Activated naive CD4-positive, alpha-beta T cell treated with anti-CD3 and anti-CD28 coated beads, Interleukin-2, amount 50 U/mL, for 24 hours (primary cell): ENCODE data around the gene SPTLC3.

Experiments
- H3K27ac Mint-ChIP-seq: one replicate; pipeline ENCODE4 v1.8.0; 2021; ENCODE audit warnings: mild to moderate bottlenecking, mixed read lengths
- H3K27me3 Mint-ChIP-seq: one replicate; pipeline ENCODE4 v1.8.0; 2021; ENCODE audit warnings: mixed read lengths
- H3K36me3 Mint-ChIP-seq: one replicate; pipeline ENCODE4 v1.8.0; 2021; ENCODE audit warnings: mixed read lengths
- H3K4me1 Mint-ChIP-seq: one replicate; pipeline ENCODE4 v1.8.0; 2021; ENCODE audit warnings: mixed read lengths
- H3K4me3 Mint-ChIP-seq: one replicate; pipeline ENCODE4 v1.8.0; 2021; ENCODE audit warnings: mild to moderate bottlenecking, mixed read lengths
- H3K9me3 Mint-ChIP-seq: one replicate; pipeline ENCODE4 v1.8.0; 2021; ENCODE audit warnings: mixed read lengths

The SPTLC3 gene

DNA sequence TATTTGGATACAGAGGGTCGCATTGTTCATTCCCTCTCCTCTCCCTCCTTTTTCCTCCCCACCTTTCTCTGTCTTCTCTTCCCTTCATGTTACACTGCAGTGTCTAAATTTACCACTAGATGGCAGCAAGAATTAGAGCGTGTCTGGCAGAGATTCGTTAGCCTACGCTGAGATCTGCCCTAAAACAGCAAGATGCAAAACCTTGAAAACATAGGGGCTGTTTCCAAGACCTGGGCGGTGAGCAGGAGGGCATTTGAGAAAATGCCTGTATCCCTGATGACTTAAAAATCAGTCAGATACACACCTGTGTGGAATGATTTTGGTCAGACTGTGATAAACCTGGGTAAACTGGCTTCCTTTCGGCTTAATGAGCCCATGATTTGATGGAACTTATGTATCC lies 110.8 kb downstream of the SPTLC3 start:
- Mint-ChIP-seq H3K27me3 (no peaks in the 10 kb centered on the region), H3K27ac (no peak overlapping the region), H3K4me1 (no peaks in the 10 kb centered on the region), H3K9me3 (no peaks in the 10 kb centered on the region), H3K36me3 (no peaks in the 10 kb centered on the region), H3K4me3 (no peak overlapping the region)

DNA sequence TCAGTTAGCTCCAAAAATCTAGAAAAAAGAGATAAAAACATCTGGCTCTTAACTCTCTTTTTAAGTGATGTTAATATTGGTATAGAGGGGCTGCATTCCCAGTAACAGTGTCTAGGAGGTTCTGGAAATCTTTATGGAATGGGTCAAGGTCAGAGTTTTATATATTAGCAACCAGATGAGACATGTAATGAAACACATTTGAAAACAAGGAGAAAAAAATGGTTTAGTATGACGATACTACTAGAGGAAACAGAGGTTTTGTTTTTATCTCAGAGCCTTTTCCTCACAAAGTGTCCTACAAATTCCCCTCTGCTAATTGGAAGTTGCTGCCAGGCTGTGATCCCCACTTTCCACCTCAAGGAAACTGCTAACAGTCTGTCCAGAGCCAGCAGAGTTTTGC lies 111.7 kb downstream of the SPTLC3 start:
- H3K4me1 Mint-ChIP-seq, result no peaks in the 10 kb centered on the region
- H3K36me3 Mint-ChIP-seq, result no peaks in the 10 kb centered on the region
- H3K27me3 Mint-ChIP-seq, result no peaks in the 10 kb centered on the region
- H3K4me3 Mint-ChIP-seq, result no peak overlapping the region
- no peak overlapping the region for H3K27ac Mint-ChIP-seq
- H3K9me3 Mint-ChIP-seq, result no peaks in the 10 kb centered on the region

DNA sequence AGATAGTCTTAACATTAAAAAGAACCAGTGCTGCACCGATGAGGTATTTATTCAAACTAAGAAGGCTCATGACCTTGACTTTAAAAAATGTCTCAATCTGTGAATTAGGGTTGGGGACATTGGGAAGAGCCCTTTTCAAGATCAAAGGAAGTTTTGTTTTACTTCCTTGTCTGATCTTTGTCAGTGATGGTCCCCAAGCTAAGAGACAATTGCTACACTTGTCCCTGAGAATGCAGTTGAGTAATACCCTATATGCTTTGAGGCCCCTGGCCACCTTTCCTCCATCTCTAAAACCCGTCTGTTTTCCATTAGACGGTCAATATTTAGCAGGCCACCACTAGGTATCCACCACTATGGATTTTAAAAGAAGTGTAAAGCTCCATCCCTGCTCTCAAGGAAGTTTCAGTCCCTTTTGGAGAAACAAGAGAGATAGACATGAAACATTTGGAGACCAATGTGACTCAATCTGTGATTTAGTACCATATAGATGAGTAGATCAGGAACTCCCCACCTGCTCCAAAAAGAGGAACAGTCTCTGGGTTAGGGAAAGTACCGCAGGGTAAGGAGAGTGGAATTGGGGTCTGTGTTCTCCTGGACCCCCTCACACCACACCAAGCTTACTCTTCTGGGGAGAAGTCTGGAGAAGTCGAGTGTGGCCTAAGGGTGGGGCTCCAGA lies 113.2 kb downstream of the SPTLC3 start:
- Mint-ChIP-seq H3K9me3 (no peaks in the 10 kb centered on the region), H3K36me3 (no peaks in the 10 kb centered on the region), H3K4me3 (no peak overlapping the region), H3K27me3 (no peaks in the 10 kb centered on the region), H3K27ac (no peak overlapping the region), H3K4me1 (no peaks in the 10 kb centered on the region)

DNA sequence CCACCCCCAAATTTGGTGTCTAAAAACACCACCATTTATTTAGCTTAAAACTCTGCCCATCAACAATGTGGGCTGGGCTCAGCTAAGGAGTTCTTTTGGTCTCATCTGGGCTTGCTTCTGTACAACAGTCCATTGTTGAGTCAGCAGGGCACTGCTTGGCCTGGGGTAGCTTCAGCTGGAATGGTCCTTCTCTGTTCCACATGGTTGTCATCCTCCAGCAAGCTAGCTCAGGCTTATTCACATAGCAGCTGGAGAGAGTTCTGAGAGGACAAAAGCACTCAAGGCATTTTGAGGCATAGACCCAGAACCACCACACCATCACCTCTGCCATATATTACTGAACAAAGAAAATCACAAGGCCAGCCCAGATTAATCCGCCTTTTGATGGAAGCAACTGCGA lies 116.7 kb downstream of the SPTLC3 start:
- Mint-ChIP-seq H3K9me3 (no peaks in the 10 kb centered on the region), H3K27me3 (no peaks in the 10 kb centered on the region), H3K4me1 (no peaks in the 10 kb centered on the region), H3K36me3 (no peaks in the 10 kb centered on the region), H3K4me3 (no peak overlapping the region), H3K27ac (no peak overlapping the region)

DNA sequence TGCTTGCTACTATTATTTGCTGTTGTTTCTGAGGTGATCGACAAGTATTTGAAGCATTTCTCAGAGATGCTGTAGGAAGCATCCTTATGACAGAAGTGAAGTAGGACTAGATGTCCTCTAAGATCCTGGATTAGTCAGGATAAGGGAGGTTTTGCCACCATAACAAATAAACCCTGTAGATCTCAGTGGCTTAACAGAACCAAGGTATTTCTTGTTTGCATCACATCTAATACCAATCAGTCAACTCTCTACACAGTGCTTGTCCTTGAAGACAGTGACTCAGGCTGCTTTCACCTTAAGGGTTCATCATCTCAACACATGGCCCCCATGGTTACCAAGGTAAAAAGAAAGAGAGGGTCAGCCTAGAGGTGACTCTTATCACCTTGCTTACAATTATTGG lies 119.4 kb downstream of the SPTLC3 start:
- peaks cover 1% of the 10 kb centered on the region for H3K27me3 Mint-ChIP-seq
- H3K4me3 Mint-ChIP-seq, result no peak overlapping the region
- H3K27ac Mint-ChIP-seq, result no peak overlapping the region
- no peaks in the 10 kb centered on the region for H3K36me3 Mint-ChIP-seq
- H3K4me1 Mint-ChIP-seq, result no peaks in the 10 kb centered on the region
- H3K9me3 Mint-ChIP-seq, result no peaks in the 10 kb centered on the region

DNA sequence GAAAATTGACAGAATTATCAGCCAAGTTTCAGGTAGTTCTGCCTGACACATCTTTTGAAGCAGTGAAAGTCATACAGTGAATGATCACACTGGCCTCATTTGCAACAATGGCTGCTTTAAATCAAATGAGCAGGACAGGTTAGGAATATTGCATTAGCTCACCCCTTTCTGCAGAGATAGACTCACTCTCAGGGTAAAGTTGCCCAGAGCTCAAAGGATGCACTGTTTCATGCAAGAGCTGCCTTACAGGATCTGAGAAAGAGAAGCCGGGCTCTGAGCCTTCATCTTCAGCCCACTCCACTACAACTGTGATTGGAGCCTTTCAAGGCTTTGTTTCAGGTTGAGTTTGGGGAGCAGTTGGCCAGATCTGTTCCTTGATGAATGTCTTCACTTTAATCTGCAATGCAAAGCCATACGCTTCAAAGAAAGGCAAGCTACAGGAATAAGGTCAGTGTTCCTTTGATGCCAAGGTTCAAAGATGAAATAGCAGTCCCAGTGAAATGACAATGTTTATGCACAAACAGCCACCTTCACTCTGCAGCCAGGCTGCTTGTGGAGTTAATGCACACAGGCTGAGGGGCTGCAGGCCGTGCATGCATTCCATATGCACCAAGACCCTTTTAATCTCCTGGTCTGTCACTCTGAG lies 121.4 kb downstream of the SPTLC3 start:
- H3K4me1 Mint-ChIP-seq, result no peaks in the 10 kb centered on the region
- H3K27ac Mint-ChIP-seq, result no peak overlapping the region
- H3K27me3 Mint-ChIP-seq, result peaks cover 1% of the 10 kb centered on the region
- no peak overlapping the region for H3K4me3 Mint-ChIP-seq
- no peaks in the 10 kb centered on the region for H3K36me3 Mint-ChIP-seq
- no peaks in the 10 kb centered on the region for H3K9me3 Mint-ChIP-seq

DNA sequence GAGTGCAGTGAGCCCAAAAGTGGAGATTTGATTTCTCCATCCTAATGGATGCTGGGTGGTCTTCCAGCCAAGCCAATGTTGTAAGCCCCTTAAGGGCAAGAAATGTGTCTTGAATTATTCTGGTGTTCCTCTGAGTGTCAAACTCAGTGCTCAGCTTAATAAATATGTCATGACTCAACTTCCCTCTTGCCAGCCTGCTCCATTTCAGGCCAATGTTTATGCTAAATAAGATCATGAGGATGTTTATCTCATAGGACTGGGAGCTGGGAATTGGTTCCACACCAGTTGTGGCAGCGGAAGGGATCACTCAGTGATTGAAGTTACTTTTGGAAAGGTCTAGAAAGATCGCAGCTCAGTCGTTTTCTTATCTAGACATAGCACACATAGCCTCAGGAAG lies 121.9 kb downstream of the SPTLC3 start:
- Mint-ChIP-seq H3K9me3 (no peaks in the 10 kb centered on the region), H3K4me3 (no peak overlapping the region), H3K27ac (no peak overlapping the region), H3K4me1 (no peaks in the 10 kb centered on the region), H3K27me3 (peaks cover 3% of the 10 kb centered on the region), H3K36me3 (no peaks in the 10 kb centered on the region)

DNA sequence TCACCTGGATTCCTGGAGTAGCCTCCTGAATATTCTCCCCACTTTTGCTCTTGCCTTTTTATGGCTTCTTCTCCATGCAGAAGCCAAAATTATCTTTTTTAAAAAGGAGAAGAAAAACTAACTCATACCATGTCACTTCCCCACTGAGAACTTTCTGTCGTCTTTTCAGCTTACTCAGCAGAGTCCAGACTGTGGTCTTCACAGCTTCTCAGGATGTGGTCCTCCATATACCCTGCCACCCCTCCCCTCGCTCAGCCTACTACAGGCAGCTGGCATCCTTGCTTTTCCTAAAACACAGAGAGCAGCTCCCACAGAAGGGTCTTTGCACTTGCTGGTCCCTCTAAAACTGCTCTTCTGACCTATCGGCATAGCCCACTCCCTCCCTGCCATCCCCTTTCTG lies 122.9 kb downstream of the SPTLC3 start:
- H3K27ac Mint-ChIP-seq, result no peak overlapping the region
- no peaks in the 10 kb centered on the region for H3K9me3 Mint-ChIP-seq
- H3K36me3 Mint-ChIP-seq, result no peaks in the 10 kb centered on the region
- peaks cover 3% of the 10 kb centered on the region for H3K27me3 Mint-ChIP-seq
- no peak overlapping the region for H3K4me3 Mint-ChIP-seq
- no peaks in the 10 kb centered on the region for H3K4me1 Mint-ChIP-seq

DNA sequence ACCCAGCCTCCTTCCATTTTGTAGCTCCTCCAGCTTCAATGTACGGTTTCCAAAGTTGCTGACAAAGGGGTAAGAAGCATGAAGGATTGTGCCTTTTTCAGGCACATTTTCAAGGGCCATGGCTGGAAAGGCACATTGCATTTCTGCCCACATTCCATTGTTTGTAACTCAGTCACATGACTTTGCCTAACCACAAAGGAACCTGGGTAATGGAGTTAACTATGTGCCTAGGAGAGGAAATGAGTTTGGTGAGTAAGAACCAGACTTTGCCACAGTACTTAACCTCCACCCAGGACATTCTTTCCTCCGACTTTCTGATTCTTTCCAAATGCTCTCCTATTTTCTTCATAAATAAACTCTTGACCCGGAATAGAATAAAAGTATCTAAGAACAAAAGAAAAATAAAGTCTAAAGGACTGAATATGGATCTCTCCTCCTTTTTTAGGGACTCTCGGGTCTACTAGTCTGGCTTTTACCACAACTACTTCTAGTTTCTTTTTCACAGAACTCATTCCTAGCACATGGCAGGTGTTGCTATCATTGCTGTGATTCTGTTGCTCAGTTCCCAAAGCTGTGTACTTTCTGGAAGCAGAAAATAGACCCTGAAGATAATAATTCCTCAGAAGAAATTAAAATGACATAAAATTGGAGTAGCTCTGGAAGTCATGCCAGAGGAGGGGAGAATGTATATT lies 130.8 kb downstream of the SPTLC3 start:
- peaks cover 6% of the 10 kb centered on the region for H3K9me3 Mint-ChIP-seq
- peaks cover 4% of the 10 kb centered on the region for H3K27me3 Mint-ChIP-seq
- H3K4me1 Mint-ChIP-seq, result peaks cover 4% of the 10 kb centered on the region
- H3K36me3 Mint-ChIP-seq, result peaks cover 2% of the 10 kb centered on the region
- H3K27ac Mint-ChIP-seq, result no peak overlapping the region
- H3K4me3 Mint-ChIP-seq, result no peak overlapping the region

DNA sequence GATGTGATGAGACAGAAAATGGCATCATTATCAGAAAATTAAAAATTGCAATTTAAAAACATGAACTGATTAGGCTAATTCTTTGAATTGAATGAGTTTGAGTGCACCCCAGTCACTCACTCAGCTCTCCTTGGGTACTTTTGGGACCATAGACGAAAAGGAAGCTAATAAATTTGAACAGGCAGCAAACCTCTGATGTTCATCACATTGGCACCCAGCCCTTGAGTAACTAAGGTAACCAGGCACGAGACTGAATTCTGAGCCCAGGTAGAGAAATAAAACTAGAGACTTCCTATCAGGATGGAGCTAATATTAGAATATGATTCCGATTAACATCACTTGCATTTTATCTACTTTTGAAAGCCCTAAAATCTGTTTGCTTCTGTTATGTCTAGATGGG lies 131.4 kb downstream of the SPTLC3 start:
- Mint-ChIP-seq H3K9me3 (peaks cover 6% of the 10 kb centered on the region), H3K4me3 (no peak overlapping the region), H3K4me1 (peaks cover 4% of the 10 kb centered on the region), H3K27ac (no peak overlapping the region), H3K27me3 (peaks cover 4% of the 10 kb centered on the region), H3K36me3 (peaks cover 2% of the 10 kb centered on the region)

DNA sequence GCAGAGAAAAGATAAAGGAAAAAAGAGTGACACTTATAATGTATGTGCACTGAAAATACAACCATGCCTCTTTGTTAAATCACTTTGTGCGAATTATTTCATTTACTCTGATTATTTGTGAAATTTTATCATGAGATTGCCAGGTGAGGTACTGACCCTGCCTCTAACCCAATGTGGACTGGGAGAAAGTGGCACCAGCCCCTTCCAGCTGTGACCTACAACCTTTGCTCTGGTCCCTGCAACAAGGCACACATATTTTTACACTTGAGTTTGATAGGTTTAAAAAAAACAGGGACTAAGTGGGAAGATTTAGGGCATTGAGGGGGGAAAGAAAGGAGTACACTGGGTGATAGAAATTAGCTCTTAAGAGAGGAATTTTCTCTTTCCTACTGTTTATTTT lies 132.0 kb downstream of the SPTLC3 start:
- H3K9me3 Mint-ChIP-seq, result peaks cover 6% of the 10 kb centered on the region
- peaks cover 2% of the 10 kb centered on the region for H3K27me3 Mint-ChIP-seq
- peaks cover 4% of the 10 kb centered on the region for H3K4me1 Mint-ChIP-seq
- no peak overlapping the region for H3K27ac Mint-ChIP-seq
- no peak overlapping the region for H3K4me3 Mint-ChIP-seq
- H3K36me3 Mint-ChIP-seq, result peaks cover 2% of the 10 kb centered on the region

DNA sequence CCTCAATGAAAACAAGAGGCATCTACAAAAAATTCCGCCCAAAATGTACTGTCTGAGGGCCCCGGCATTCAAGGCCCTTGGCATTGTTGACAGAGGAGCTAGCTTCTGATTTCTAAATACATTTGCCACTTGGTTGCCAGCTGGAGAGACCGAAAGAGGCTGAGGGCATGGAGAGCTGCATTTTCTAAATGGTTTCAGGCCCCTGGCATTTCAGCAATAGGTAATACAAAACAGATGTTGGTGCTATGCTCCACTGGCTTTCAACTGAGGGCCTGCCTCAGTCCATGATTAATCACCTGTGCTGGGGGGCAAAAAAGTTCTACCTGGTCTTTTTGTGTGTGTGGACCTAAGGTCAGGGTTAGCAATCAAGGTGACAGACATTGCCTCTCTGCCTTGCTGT lies 132.8 kb downstream of the SPTLC3 start:
- H3K27me3 Mint-ChIP-seq, result peaks cover 2% of the 10 kb centered on the region
- peaks cover 6% of the 10 kb centered on the region for H3K9me3 Mint-ChIP-seq
- peaks cover 2% of the 10 kb centered on the region for H3K36me3 Mint-ChIP-seq
- no peak overlapping the region for H3K4me3 Mint-ChIP-seq
- peaks cover 4% of the 10 kb centered on the region for H3K4me1 Mint-ChIP-seq
- no peak overlapping the region for H3K27ac Mint-ChIP-seq

DNA sequence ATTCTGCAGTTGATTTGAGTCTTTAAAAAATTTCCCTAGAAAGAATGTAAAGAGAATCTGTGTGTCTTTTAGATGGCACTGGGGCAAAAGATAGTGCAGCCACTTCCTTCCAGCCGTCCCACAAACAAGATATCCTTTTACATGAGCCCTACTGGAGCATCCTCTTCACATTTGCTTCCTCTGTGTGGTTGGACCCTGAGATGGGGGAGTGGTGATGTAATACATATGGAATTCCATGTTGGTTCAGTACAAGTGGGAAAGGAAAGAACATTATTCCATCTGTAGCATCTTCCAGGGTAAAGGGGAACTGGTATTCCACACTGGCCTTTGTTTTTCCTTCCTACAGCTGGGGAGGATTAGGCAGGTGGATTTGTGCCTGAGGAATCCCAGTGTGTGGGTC lies 133.4 kb downstream of the SPTLC3 start:
- no peak overlapping the region for H3K4me3 Mint-ChIP-seq
- H3K9me3 Mint-ChIP-seq, result peaks cover 6% of the 10 kb centered on the region
- H3K27ac Mint-ChIP-seq, result no peak overlapping the region
- peaks cover 2% of the 10 kb centered on the region for H3K36me3 Mint-ChIP-seq
- H3K27me3 Mint-ChIP-seq, result peaks cover 2% of the 10 kb centered on the region
- peaks cover 4% of the 10 kb centered on the region for H3K4me1 Mint-ChIP-seq

DNA sequence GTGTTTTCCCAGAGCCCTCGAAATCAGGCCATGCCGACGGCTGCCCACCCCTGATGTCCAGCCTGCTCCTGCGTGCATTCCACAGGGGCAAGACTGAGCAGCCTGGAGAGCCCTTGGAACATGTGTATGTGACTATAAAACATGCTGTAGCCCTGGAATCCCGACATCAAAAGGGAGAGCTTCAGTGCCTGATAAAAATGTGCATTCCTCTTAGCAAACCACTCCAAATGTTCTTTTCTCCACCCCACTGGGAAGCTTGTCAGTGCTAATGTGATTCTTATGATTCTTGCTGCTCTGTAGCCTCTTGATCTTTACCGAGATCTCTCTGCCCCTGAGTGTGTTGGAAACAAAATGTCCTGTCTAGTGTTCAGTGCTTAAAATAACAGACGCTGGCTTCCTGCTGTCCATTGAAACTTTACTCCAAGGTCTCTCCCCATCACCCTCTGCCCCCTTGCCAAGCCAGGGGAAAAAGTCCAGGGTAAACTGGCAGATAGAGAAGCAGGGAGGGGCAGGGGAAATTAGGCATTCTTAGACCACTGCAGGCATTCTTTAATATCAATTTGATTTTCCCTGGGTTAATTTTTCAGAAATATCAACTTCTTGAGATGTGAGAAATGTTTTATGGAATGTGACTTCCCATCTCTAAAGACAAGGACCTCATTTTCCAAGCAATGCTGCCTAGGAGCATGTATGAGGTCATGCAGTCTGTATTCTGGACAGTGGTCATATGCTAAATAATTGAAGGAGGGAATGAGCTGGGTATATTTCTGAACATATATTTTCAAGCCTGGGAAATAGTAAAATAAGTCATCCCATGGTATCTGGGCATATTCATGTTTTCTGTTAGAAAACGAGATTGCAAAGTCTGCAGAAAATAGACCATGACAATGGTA lies 138.5 kb downstream of the SPTLC3 start:
- Mint-ChIP-seq H3K27me3 (peaks cover 6% of the 10 kb centered on the region), H3K4me3 (no peak overlapping the region), H3K9me3 (peaks cover 6% of the 10 kb centered on the region), H3K36me3 (no peaks in the 10 kb centered on the region), H3K4me1 (no peaks in the 10 kb centered on the region), H3K27ac (no peak overlapping the region)

DNA sequence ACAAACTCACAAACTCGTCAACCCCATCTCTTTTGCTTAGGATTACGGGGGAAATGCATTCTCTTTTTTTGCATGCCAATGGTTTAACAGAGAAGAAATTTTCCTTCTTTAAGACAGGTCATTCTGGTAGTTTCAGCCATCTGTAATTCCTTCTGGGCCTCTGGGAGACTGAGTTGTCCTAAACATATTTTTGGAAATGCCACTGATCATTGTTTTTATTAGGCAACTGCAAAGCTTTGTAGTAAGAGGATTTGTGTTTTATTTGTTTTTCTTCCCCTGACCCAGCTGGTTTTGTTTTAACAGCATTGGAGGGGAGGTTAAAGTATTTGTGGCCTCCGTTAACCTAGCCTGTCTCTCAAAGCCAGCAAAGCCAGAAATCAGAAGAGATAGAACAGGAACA lies 139.2 kb downstream of the SPTLC3 start:
- Mint-ChIP-seq H3K4me1 (no peaks in the 10 kb centered on the region), H3K9me3 (peaks cover 6% of the 10 kb centered on the region), H3K27me3 (peaks cover 6% of the 10 kb centered on the region), H3K27ac (no peak overlapping the region), H3K36me3 (no peaks in the 10 kb centered on the region), H3K4me3 (no peak overlapping the region)
